Fibroblast of pulmonary artery (primary cell): Measurements from ENCODE around the gene CDK14.
"Not testable (repeated sequence)": the region's sequence is repeated elsewhere in the genome, so short reads cannot be mapped to it uniquely, and the experiment has no call there.

Experiments
- DNase-seq: peaks from one replicate; pipeline ENCODE4 v3.0.0-alpha.2; 2010; ENCODE audit warnings: low read depth
- H3K4me3 ChIP-seq: replicated peaks from 2 replicates; pipeline ENCODE4 v1.5.1; 2011; ENCODE audit warnings: low read depth, mild to moderate bottlenecking, control low read depth, low read length, moderate library complexity
- TF ChIP-seq, protein P1 (sequence below): IDR thresholded peaks from 2 replicates; pipeline ENCODE4 v1.5.1; 2011; ENCODE audit warnings: mild to moderate bottlenecking, control low read depth, low read length, inconsistent platforms; ENCODE audit errors: missing control alignments

Gene CDK14

DNA sequence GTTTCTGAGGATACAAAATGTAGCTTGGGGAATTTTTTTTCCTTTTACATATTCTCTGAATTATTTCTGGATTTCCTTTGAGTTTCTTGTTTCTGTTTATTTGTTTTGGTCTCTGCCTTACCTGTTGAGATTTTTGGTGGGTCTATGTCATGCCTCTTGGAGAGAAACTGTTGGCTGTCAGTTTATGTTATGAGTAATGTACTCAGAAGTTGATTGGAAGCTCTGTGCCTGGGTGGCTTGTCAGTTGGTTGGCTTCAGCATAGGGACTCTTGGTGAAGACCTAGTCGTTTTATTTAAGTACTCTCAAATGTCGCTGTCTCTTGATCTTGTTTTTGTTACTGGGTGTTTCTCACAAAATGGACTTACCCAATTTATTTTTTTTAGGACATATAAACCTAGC lies 132.4 kb downstream of the CDK14 start:
- DNase-seq: no peak
- TF ChIP-seq, protein P1, sequence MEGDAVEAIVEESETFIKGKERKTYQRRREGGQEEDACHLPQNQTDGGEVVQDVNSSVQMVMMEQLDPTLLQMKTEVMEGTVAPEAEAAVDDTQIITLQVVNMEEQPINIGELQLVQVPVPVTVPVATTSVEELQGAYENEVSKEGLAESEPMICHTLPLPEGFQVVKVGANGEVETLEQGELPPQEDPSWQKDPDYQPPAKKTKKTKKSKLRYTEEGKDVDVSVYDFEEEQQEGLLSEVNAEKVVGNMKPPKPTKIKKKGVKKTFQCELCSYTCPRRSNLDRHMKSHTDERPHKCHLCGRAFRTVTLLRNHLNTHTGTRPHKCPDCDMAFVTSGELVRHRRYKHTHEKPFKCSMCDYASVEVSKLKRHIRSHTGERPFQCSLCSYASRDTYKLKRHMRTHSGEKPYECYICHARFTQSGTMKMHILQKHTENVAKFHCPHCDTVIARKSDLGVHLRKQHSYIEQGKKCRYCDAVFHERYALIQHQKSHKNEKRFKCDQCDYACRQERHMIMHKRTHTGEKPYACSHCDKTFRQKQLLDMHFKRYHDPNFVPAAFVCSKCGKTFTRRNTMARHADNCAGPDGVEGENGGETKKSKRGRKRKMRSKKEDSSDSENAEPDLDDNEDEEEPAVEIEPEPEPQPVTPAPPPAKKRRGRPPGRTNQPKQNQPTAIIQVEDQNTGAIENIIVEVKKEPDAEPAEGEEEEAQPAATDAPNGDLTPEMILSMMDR: no peak
- H3K4me3 ChIP-seq: no peak overlapping the region

DNA sequence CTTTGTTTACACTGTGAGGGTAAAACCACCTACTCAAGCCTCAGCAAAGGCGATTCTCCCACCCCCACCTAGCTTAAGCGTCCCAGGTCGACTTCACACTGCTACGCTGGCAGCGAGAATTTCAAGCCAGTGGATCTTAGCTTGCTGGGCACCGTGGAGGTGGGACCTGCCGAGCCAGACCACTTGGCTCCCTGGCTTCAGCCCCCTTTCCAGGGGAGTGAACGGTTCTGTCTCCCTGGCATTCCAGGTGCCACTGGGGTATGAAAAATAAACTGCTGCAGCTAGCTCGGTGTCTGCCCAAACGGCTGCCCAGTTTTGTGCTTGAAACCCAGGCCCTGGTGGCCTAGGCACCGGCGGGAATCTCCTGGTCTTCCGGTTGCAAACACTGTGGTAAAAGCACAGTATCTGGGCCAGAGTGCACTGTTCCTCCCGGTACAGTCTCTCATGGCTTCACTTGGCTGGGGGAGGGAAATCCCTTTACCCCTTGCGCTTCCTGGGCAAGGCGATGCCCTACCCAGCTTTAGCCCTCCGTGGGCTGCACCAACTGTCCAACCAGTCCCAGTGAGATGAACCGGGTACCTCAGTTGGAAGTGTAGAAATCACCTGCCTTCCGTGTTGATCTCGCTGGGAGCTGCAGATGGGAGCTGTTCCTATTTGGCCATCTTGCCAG lies 139.6 kb downstream of the CDK14 start:
- not testable (repeated sequence) for H3K4me3 ChIP-seq

DNA sequence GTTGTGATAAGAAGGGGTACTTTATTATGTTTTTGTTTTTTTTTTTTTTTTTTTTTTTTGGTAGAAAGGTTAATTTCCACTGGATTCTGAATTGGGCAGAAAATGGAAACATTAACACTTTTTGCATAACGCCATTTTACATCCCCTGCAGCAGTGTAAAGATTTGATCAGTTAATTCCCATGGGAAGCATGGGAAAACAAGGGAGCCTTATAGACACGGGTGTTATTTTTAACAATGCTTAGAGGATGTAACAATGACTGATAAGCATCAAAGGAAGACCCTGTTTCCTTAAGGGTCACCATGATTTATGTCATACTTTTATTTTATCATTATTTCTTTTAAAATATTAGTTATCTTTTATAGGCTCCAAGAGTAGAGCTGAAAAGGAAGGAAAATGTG lies 140.2 kb downstream of the CDK14 start:
- TF ChIP-seq, protein P1: no peak
- no peak overlapping the region for H3K4me3 ChIP-seq
- no peak for DNase-seq

More for the DNA sequence above, 139.6 kb downstream of the CDK14 start:
- DNase-seq: not testable (repeated sequence)

DNA sequence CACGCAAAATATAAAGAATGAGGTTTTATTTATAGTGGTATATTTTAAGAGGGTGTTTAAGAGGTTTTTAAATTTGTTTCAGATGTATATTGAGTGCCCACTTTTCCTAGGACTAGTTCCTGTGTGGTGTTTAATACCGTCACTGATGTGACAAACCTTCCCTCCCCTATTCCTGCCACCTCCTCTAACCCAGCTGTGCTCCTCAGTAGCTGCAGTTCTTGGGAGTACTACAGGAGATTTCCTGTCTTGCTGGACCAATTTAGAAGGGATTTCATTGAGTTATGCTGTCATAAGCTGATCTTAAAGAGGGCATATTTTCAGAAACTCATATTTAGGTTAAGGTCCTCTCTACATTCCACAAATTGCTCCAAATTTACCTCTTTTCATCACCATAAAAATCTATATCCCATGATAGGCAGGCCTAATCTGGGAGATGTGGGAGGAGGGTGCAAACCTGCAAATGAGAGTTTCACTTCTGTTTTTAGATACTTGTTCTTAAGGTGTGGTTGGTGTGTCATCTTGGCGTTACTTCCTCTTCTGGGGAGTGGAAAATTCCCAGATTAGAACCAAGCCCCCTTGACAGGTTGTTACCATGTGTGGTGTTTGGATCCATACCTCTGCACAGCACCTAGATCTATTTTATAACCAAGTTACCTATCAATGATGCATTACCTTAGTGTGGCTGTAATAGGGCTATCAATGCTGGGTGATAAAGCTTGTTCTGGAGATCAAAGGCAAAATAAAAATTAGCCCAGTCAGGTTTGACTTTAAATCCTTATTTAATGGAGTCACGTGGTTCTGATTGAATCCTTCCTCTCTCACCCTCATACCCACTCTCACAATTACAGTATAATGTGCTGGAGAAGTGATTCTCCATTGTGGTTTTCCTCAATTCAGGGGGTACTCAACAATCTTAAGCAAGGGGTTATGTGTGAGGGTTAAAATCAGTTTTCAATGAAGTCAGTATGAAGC lies 141.1 kb downstream of the CDK14 start:
- TF ChIP-seq, protein P1: no peak

DNA sequence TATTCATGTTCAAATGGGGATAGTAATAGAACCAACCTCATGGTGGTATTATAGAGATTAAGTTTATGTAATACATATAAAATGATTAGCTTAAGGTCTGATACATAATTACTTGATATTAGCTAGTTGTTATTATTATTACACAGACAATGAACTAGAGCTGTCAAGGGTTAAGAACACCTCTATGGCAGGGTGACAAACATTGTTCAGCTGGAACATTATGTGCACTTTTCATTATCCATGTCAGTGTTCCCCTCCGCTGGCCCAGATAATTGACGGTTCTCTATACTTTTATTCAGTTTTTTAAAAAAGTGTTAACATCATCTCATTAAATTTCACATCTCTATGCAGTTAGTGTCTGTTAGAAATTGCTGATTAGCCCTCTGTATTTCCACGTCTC lies 142.1 kb downstream of the CDK14 start:
- no peak for DNase-seq
- no peak overlapping the region for H3K4me3 ChIP-seq
- TF ChIP-seq, protein P1: no peak

More for the DNA sequence above, 141.1 kb downstream of the CDK14 start:
- no peak for DNase-seq
- H3K4me3 ChIP-seq: no peak overlapping the region

DNA sequence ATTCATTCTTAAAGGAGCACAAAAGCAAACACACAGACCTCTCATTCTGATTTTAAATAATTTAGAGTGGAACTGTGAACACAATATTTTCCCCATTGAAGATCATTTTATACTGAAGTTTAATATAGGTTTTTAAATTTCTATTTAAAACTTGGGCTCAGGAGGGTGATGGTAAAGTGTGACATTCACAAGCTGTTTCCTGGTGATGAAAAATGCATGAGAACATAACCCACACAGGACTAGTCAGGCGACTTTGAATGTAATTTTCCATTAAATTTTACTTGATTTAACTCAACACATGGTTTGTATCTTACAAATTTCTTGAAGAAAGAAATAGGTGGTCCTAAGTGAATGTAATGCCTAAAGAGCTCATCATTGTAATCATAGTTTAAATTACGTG lies 143.6 kb downstream of the CDK14 start:
- DNase-seq: no peak
- TF ChIP-seq, protein P1: no peak
- H3K4me3 ChIP-seq: no peak overlapping the region

DNA sequence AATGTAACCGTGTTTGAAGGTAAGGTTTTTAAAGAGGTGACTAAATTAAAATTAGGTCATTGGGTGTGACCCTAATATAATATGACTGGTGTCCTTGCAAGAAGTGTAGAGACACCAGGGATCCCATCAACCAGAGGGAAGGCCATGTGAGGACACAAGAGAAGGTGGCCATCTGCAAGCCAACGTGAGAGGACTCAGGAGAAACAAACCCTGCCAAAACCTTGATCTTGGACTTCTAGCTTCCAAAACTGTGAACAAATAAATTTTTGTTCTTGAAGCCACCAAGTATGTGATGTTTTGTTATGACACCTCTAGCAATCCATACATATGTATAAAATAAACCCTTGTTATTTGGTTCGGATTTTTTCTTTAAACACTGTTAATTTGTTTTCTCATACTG lies 144.3 kb downstream of the CDK14 start:
- TF ChIP-seq, protein P1: no peak
- no peak for DNase-seq
- no peak overlapping the region for H3K4me3 ChIP-seq
